ENCODE data around the gene HARBI1.

DNA sequence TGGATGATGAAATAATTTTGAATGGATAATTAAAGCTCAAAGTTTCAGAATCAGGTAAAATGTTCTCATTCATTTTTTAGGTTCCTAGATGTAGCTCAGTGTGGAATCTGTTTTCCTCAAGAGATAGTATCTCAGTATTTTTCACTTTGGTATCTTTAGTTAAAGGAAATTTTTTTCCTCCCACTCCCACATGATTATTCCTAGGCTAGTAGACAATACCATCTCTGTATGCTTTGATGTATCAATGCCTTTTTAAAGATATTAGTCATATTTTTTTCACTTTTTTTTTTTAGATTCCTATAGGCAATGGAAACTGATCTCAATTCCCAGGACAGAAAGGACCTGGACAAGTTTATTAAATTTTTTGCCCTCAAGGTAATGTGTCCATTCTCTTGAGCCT lies 27.0 kb upstream of the HARBI1 start:
- no peak for TF ChIP-seq POLR2AphosphoS5 (IDR thresholded peaks at IDR 0.05; ENCODE audit: borderline replicate concordance, low read depth, low read length)
- TF ChIP-seq EZH2 (IDR thresholded peaks at IDR 0.05), result no peak
- no peak for TF ChIP-seq FOXP2 (optimal IDR thresholded peaks at IDR 0.05; ENCODE audit: control extremely low read depth, extremely low read length, insufficient read depth)
